GM23338 (cell line): ENCODE measurements around the gene ENTR1. TPM values are rescaled to one million over a fixed set of nuclear protein-coding genes. Genes with fewer than 3 reads are reported as not detected.

Experiments used
- ATAC-seq: fragments of 200-7000 bp; cut with Tn5 transposase; 3 replicates; pipeline ENCODE4 v1.9.1; 2020
- DNase-seq: peaks from one replicate; pipeline ENCODE4 v3.0.0-alpha.2; 2015; ENCODE audit warnings: low spot score
- H2AFZ ChIP-seq: fragments of 200-600 bp; sonication (generic); 2 replicates; pipeline ENCODE4 v1.8.0; 2016; ENCODE audit warnings: antibody characterized with exemption, mild to moderate bottlenecking, moderate library complexity
- H3F3A ChIP-seq: fragments of 200-600 bp; sonication (generic); replicated peaks from 2 replicates; pipeline ENCODE4 v1.8.0; 2017; ENCODE audit warnings: antibody characterized with exemption, mixed run types, low read depth
- H3K27ac ChIP-seq: fragments of 200-600 bp; sonication (generic); 2 replicates; pipeline ENCODE4 v1.6.1; 2016; ENCODE audit warnings: low read depth
- H3K27me3 ChIP-seq: fragments of 200-600 bp; sonication (generic); 2 replicates; pipeline ENCODE4 v1.8.0; 2016; ENCODE audit warnings: mild to moderate bottlenecking, mixed run types, moderate library complexity; ENCODE audit not compliant: insufficient read depth
- H3K36me3 ChIP-seq: fragments of 200-600 bp; sonication (generic); 2 replicates; pipeline ENCODE4 v1.8.0; 2016; ENCODE audit warnings: mild to moderate bottlenecking; ENCODE audit not compliant: insufficient read depth
- H3K4me1 ChIP-seq: fragments of 200-600 bp; sonication (generic); 2 replicates; pipeline ENCODE4 v1.8.0; 2016; ENCODE audit warnings: mild to moderate bottlenecking, moderate library complexity; ENCODE audit not compliant: insufficient read depth
- H3K4me2 ChIP-seq: fragments of 200-600 bp; sonication (generic); 2 replicates; pipeline ENCODE4 v1.7.1; 2017; ENCODE audit warnings: mixed run types
- H3K4me3 ChIP-seq: fragments of 200-600 bp; sonication (generic); 2 replicates; pipeline ENCODE4 v1.6.1; 2016; ENCODE audit warnings: mixed run types
- H3K79me2 ChIP-seq: fragments of 200-600 bp; sonication (generic); replicated peaks from 2 replicates; pipeline ENCODE4 v1.8.0; 2017; ENCODE audit warnings: mild to moderate bottlenecking; ENCODE audit not compliant: insufficient read depth
- H3K9me2 ChIP-seq: fragments of 200-600 bp; sonication (generic); 2 replicates; pipeline ENCODE4 v1.8.0; 2017; ENCODE audit not compliant: insufficient read depth
- H4K20me1 ChIP-seq: fragments of 200-600 bp; sonication (generic); replicated peaks from 2 replicates; pipeline ENCODE4 v1.8.0; 2017; ENCODE audit warnings: mild to moderate bottlenecking; ENCODE audit not compliant: insufficient read depth
- H3K27ac Mint-ChIP-seq: 2 replicates; pipeline ENCODE4 v1.8.0; 2020; ENCODE audit warnings: inconsistent platforms, mild to moderate bottlenecking, moderate library complexity, mixed read lengths
- H3K27me3 Mint-ChIP-seq: 3 replicates; pipeline ENCODE4 v1.8.0; 2022; ENCODE audit warnings: low read depth, mild to moderate bottlenecking, moderate library complexity, mixed read lengths, inconsistent platforms; ENCODE audit not compliant: insufficient read depth, poor library complexity
- H3K36me3 Mint-ChIP-seq: 3 replicates; pipeline ENCODE4 v1.8.0; 2021; ENCODE audit warnings: low read depth, mild to moderate bottlenecking, inconsistent platforms, moderate library complexity, mixed read lengths
- H3K4me1 Mint-ChIP-seq: 3 replicates; pipeline ENCODE4 v1.8.0; 2020; ENCODE audit warnings: mild to moderate bottlenecking, inconsistent platforms, mixed read lengths
- H3K4me3 Mint-ChIP-seq: 3 replicates; pipeline ENCODE4 v1.8.0; 2021; ENCODE audit warnings: moderate library complexity, mild to moderate bottlenecking, inconsistent platforms, mixed read lengths
- H3K9me3 Mint-ChIP-seq: 3 replicates; pipeline ENCODE4 v1.8.0; 2020; ENCODE audit warnings: moderate library complexity, mild to moderate bottlenecking, inconsistent platforms, mixed read lengths
- EZH2 ChIP-seq: fragments of 200-600 bp; sonication (generic); IDR thresholded peaks from one replicate; pipeline ENCODE4 v1.8.0; 2017; ENCODE audit warnings: antibody characterized with exemption, mild to moderate bottlenecking, low read depth; ENCODE audit not compliant: unreplicated experiment
- EZH2phosphoT487 ChIP-seq: fragments of 200-600 bp; sonication (generic); IDR thresholded peaks from one replicate; pipeline ENCODE4 v1.8.1; 2018; ENCODE audit warnings: antibody characterized with exemption; ENCODE audit not compliant: unreplicated experiment
- JUNB ChIP-seq: IDR thresholded peaks from one replicate; pipeline ENCODE4 v1.6.1; 2016; ENCODE audit warnings: antibody characterized with exemption; ENCODE audit not compliant: unreplicated experiment
- POLR2AphosphoS5 ChIP-seq: IDR thresholded peaks from 2 replicates; pipeline ENCODE4 v1.6.1; 2016; ENCODE audit warnings: antibody characterized with exemption, low read depth
- ZNF331 ChIP-seq: fragments of 250-450 bp; sonication (Bioruptor Pico); IDR thresholded peaks from 2 replicates; pipeline ENCODE4 v1.5.0; 2020; ENCODE audit warnings: low read depth, mild to moderate bottlenecking, moderate library complexity
- polyA plus RNA-seq: library from polyadenylated mRNA; unstranded; fragments of >200 nt; fragmentation: Nextera tagmentation; extraction: Ambion mirVana; gene quantifications from 2 replicates; pipeline ENCODE4 v1.2.1, GENCODE V29; 2016
- total RNA-seq: library from RNA; depleted of rRNA; stranded (reverse); fragments of >200 nt; shearing (Covaris generic); gene quantifications from 2 replicates; pipeline ENCODE4 v1.2.3, GENCODE V29; 2014
- TF ChIP-seq, protein P1 (sequence below), 2 experiments: fragments of 200-600 bp in 1 of 2; sonication (generic) in 1 of 2; conservative IDR thresholded peaks; 2 replicates each; pipeline versions ENCODE4 v1.5.1 to v1.6.1; 2016 to 2017; ENCODE audit warnings: antibody characterized with exemption in 2 of 2, low read depth in 2 of 2, mild to moderate bottlenecking in 2 of 2, moderate library complexity in 1 of 2
- TF ChIP-seq, protein P2 (sequence below): IDR thresholded peaks from one replicate; pipeline ENCODE4 v1.6.1; 2018; ENCODE audit warnings: antibody characterized with exemption; ENCODE audit not compliant: unreplicated experiment
- TF ChIP-seq, protein P3 (sequence below): IDR thresholded peaks from 2 replicates; pipeline ENCODE4 v1.6.1; 2016; ENCODE audit warnings: antibody characterized with exemption

The ENTR1 gene
- total and polyA plus RNA-seq, 2 experiments from 2014 or later, result 25.6 to 91.9 TPM

DNA sequence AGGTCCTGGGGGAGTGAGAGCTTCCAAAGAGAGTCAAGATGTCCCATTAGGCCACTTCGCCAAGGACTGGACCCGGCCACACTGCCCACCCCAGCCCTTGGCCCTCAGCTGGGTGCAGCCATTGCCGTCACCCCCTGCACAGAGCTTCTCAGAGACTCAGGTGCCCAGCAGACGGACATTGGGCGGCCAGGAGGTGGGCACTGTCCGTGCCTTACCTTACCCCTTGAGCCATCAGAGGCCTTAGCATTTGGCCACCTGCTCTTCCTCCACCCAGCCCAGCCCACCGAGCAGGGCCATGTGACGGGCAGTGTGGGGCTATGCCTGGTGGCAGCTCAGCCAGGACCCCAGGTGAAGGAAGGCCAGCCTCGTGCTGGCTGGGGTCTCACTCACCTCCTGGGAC lies 43.6 kb downstream of the ENTR1 start:
- H3K4me1 Mint-ChIP-seq, result peaks cover 9% of the 10 kb centered on the region; the same call in 1 of the 3 replicates
- Histone ChIP-seq H3K27ac (no peak overlapping the region), H3K4me3 (no peak overlapping the region), H3K4me1 (no peaks in the 10 kb centered on the region; the same call in 1 of the 2 replicates), H4K20me1 (no peaks in the 10 kb centered on the region), H3K9me2 (no peaks in the 10 kb centered on the region), H2AFZ (no peak overlapping the region), H3K27me3 (no peaks in the 10 kb centered on the region), H3K79me2 (no peaks in the 10 kb centered on the region), H3K4me2 (no peak overlapping the region), H3F3A (no peaks in the 10 kb centered on the region), H3K36me3 (no peaks in the 10 kb centered on the region)
- ATAC-seq, result no peak
- no peak overlapping the region for H3K27ac Mint-ChIP-seq
- no peaks in the 10 kb centered on the region for H3K9me3 Mint-ChIP-seq
- DNase-seq, result no peak
- no peak overlapping the region for H3K4me3 Mint-ChIP-seq
- peaks cover 17% of the 10 kb centered on the region for H3K27me3 Mint-ChIP-seq
- no peaks in the 10 kb centered on the region for H3K36me3 Mint-ChIP-seq
- TF ChIP-seq ZNF331 (CRISPR knock-in tag), result no peak
- no peak for TF ChIP-seq JUNB
- TF ChIP-seq, protein P1, sequence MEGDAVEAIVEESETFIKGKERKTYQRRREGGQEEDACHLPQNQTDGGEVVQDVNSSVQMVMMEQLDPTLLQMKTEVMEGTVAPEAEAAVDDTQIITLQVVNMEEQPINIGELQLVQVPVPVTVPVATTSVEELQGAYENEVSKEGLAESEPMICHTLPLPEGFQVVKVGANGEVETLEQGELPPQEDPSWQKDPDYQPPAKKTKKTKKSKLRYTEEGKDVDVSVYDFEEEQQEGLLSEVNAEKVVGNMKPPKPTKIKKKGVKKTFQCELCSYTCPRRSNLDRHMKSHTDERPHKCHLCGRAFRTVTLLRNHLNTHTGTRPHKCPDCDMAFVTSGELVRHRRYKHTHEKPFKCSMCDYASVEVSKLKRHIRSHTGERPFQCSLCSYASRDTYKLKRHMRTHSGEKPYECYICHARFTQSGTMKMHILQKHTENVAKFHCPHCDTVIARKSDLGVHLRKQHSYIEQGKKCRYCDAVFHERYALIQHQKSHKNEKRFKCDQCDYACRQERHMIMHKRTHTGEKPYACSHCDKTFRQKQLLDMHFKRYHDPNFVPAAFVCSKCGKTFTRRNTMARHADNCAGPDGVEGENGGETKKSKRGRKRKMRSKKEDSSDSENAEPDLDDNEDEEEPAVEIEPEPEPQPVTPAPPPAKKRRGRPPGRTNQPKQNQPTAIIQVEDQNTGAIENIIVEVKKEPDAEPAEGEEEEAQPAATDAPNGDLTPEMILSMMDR (conservative IDR thresholded peaks at IDR 0.05; ENCODE audit: low read depth in 2 of 2), result no peak
- TF ChIP-seq POLR2AphosphoS5, result no peak
- TF ChIP-seq, protein P2, sequence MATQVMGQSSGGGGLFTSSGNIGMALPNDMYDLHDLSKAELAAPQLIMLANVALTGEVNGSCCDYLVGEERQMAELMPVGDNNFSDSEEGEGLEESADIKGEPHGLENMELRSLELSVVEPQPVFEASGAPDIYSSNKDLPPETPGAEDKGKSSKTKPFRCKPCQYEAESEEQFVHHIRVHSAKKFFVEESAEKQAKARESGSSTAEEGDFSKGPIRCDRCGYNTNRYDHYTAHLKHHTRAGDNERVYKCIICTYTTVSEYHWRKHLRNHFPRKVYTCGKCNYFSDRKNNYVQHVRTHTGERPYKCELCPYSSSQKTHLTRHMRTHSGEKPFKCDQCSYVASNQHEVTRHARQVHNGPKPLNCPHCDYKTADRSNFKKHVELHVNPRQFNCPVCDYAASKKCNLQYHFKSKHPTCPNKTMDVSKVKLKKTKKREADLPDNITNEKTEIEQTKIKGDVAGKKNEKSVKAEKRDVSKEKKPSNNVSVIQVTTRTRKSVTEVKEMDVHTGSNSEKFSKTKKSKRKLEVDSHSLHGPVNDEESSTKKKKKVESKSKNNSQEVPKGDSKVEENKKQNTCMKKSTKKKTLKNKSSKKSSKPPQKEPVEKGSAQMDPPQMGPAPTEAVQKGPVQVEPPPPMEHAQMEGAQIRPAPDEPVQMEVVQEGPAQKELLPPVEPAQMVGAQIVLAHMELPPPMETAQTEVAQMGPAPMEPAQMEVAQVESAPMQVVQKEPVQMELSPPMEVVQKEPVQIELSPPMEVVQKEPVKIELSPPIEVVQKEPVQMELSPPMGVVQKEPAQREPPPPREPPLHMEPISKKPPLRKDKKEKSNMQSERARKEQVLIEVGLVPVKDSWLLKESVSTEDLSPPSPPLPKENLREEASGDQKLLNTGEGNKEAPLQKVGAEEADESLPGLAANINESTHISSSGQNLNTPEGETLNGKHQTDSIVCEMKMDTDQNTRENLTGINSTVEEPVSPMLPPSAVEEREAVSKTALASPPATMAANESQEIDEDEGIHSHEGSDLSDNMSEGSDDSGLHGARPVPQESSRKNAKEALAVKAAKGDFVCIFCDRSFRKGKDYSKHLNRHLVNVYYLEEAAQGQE, result no peak
- TF ChIP-seq EZH2phosphoT487, result no peak

DNA sequence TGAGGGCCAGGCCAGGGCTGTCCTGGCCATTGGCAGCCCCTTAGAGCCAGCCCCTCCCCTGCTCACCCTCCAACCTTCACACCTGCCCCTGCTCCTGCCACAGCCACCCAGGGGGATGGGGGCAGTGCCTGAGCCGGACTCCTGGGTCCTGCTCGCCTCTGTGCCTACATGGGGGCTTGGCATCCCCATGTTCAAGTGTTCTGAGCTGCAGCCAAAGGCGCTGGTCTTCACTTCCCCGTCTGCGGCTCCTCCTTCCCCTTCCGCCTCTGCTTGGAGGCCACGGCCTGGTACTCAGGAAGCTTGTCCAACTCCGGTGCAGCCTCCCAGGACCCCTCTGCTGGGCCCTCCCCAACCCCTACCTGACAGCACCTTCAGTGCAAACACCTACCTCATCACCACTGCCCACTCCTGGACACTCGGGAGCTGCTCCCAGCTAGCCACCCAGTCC lies 44.6 kb downstream of the ENTR1 start:
- Mint-ChIP-seq H3K27ac (no peak overlapping the region), H3K9me3 (no peaks in the 10 kb centered on the region), H3K27me3 (peaks cover 18% of the 10 kb centered on the region), H3K36me3 (no peaks in the 10 kb centered on the region), H3K4me3 (no peak overlapping the region), H3K4me1 (peaks cover 9% of the 10 kb centered on the region; the same call in 1 of the 3 replicates)
- Histone ChIP-seq H3K27ac (no peak overlapping the region), H3K36me3 (no peaks in the 10 kb centered on the region), H3K4me2 (no peak overlapping the region), H3F3A (no peaks in the 10 kb centered on the region), H2AFZ (no peak overlapping the region), H4K20me1 (no peaks in the 10 kb centered on the region), H3K4me3 (no peak overlapping the region), H3K9me2 (no peaks in the 10 kb centered on the region), H3K27me3 (no peaks in the 10 kb centered on the region), H3K4me1 (no peaks in the 10 kb centered on the region; the same call in 1 of the 2 replicates), H3K79me2 (no peaks in the 10 kb centered on the region)
- ATAC-seq, result no peak
- DNase-seq, result no peak
- TF ChIP-seq ZNF331 (CRISPR knock-in tag) (no peak), EZH2 (no peak)
- TF ChIP-seq, protein P3, sequence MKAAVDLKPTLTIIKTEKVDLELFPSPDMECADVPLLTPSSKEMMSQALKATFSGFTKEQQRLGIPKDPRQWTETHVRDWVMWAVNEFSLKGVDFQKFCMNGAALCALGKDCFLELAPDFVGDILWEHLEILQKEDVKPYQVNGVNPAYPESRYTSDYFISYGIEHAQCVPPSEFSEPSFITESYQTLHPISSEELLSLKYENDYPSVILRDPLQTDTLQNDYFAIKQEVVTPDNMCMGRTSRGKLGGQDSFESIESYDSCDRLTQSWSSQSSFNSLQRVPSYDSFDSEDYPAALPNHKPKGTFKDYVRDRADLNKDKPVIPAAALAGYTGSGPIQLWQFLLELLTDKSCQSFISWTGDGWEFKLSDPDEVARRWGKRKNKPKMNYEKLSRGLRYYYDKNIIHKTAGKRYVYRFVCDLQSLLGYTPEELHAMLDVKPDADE, result no peak
- TF ChIP-seq, protein P1 (conservative IDR thresholded peaks at IDR 0.05; ENCODE audit: low read depth in 2 of 2), result no peak
